SU-DHL-6 (cell line): ENCODE results near the gene AMZ1.

Source experiments
- EZH2phosphoT487 ChIP-seq: fragments of 200-600 bp; sonication (generic), shearing (Covaris generic); conservative IDR thresholded peaks from 2 replicates; pipeline ENCODE4 v1.6.1; 2018; ENCODE audit warnings: mild to moderate bottlenecking, antibody characterized with exemption, low read length, moderate library complexity, mixed read lengths
- TF ChIP-seq, protein P1 (sequence below): fragments of 200-600 bp; sonication (generic); IDR thresholded peaks from one replicate; pipeline ENCODE4 v1.5.1; 2017; ENCODE audit warnings: antibody characterized with exemption, mild to moderate bottlenecking, low read length, moderate library complexity; ENCODE audit not compliant: insufficient read depth, poor library complexity, severe bottlenecking

DNA sequence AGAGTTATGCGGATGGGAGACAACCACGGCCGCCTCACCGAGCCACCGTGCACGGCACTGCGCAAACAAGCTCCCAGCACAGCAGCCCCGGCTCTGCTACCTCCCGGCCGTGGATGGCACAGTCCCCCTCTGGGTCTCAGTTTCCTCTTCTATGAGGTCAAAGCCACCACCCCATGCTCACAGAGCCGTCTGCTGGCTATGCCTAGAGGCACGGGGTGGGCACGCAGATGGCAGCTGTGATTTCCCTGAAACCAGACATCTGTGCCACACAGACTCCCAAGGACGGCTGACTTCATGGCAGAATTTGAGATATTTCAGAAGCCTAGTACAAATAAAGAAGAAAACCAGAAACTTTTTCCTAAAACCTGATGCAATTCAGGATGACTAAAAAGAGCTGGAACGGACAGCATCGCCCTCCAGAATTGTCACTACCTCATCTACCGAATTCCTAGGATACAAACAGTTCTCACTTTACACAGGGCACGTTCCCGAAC, 73.2 kb downstream of the AMZ1 start:
- TF ChIP-seq, protein P1, sequence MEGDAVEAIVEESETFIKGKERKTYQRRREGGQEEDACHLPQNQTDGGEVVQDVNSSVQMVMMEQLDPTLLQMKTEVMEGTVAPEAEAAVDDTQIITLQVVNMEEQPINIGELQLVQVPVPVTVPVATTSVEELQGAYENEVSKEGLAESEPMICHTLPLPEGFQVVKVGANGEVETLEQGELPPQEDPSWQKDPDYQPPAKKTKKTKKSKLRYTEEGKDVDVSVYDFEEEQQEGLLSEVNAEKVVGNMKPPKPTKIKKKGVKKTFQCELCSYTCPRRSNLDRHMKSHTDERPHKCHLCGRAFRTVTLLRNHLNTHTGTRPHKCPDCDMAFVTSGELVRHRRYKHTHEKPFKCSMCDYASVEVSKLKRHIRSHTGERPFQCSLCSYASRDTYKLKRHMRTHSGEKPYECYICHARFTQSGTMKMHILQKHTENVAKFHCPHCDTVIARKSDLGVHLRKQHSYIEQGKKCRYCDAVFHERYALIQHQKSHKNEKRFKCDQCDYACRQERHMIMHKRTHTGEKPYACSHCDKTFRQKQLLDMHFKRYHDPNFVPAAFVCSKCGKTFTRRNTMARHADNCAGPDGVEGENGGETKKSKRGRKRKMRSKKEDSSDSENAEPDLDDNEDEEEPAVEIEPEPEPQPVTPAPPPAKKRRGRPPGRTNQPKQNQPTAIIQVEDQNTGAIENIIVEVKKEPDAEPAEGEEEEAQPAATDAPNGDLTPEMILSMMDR, result no peak
- TF ChIP-seq EZH2phosphoT487, result no peak
